ENCODE results near the gene PLEKHA1.

DNA sequence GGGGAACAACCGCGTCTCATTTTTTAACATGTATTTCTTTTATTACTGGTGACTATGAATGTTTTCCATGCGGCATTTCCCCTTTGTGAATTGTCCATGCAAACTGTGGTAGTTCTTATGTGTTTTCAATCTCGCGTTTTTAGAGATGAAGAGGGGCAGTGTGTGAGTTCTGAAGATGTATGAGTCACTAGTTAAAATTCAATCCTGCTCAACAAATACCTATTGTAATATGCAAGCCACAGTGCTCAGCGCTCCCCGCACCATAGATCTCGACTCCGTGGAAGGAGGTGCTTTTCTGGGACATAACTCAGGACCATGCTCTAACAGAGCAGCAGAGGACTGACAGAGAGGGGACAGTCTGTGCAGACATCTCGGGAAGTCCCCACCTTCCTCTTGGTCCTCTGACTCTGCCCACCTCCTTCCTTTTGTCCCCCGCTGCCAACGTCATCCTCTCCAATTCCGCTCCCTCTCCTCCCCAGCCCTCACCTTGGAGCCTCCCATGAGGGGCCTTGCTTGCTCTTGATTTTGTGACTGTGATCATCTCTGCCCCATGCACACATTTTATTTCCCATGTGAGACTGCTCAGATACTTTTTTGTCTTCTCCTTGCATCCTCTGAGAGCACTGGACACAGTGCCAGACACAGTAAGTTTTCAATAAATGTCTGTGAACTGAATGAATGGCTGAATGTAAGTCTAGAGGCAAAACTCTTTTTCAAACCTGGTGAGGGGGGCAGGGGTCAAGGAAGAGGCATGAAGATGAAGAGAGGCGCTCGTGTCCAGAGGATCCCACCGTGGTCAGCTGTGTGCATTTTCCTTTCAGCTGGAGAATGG is 42.7 kb upstream of the PLEKHA1 start:
- TF ChIP-seq CTCF (IDR thresholded peaks at IDR 0.05 in 2 of 3, conservative IDR thresholded peaks at IDR 0.05 in 1 of 3; ENCODE audit: borderline replicate concordance in 1 of 3, insufficient read depth in 1 of 3, low read depth in 2 of 3, low read length in 2 of 3) (no peak), ZFX (IDR thresholded peaks at IDR 0.05) (no peak), POLR2A (IDR thresholded peaks at IDR 0.05; ENCODE audit: borderline replicate concordance, extremely low read depth, insufficient read depth, insufficient read length) (no peak)
